Measurements from ENCODE around the gene SERPINE3.

GRCh38 chr13:51291341-51291740, 48.1 kb upstream of the SERPINE3 start:
- TF ChIP-seq POLR2A (IDR thresholded peaks at IDR 0.05) (no peak), CTCF (IDR thresholded peaks at IDR 0.05) (no peak)
